ENCODE measurements around the gene PIANP. TPM values are rescaled to one million over a fixed set of nuclear protein-coding genes. Genes with fewer than 3 reads are reported as not detected.

Gene PIANP
- total and polyA plus RNA-seq, 10 of the 15 experiments (the other 5 are each of a cell fraction or from before 2014, with no cell fraction given): 0.08 to 0.12 (median 0.08) TPM; not detected in 7

GRCh38 chr12:6723607-6724408, 23.2 kb upstream of the PIANP start, which contains the start of gene COPS7A (continued):
- 0 out of 2 replicates have a peak, but pooled peaks have one; percentile 28 for TF ChIP-seq ZBTB11 (CRISPR knock-in tag; IDR thresholded peaks at IDR 0.05)
- peak; percentile 96 for TF ChIP-seq IKZF1 (conservative IDR thresholded peaks at IDR 0.05)
- no peak for TF ChIP-seq FOXK2 (IDR thresholded peaks at IDR 0.05)
- peak; percentile 86 for TF ChIP-seq ATF7 (IDR thresholded peaks at IDR 0.05; ENCODE audit: low read depth)
- peak; percentile 81 for TF ChIP-seq YY1 (IDR thresholded peaks at IDR 0.05; ENCODE audit: low read depth, low read length)
- no peak for TF ChIP-seq ZNF622 (IDR thresholded peaks at IDR 0.05)
- TF ChIP-seq TCF7 (IDR thresholded peaks at IDR 0.05; ENCODE audit: borderline replicate concordance): no peak
- no peak; the same call in 1 of the 2 replicates for TF ChIP-seq RB1 (IDR thresholded peaks at IDR 0.05; ENCODE audit: borderline replicate concordance)
- TF ChIP-seq ELK1 (IDR thresholded peaks at IDR 0.05; ENCODE audit: low read depth, low read length): peak; percentile 99
- TF ChIP-seq RFX5 (IDR thresholded peaks at IDR 0.05; ENCODE audit: low read depth, low read length): peak; percentile 56
- TF ChIP-seq CUX1 (IDR thresholded peaks at IDR 0.05; ENCODE audit: insufficient replicate concordance, low read depth, low read length): peak; percentile 92
- TF ChIP-seq RAD51 (IDR thresholded peaks at IDR 0.05): peak; percentile 98
- no peak for TF ChIP-seq REST (IDR thresholded peaks at IDR 0.05; ENCODE audit: low read depth, low read length)
- peak; percentile 62 to 93 for TF ChIP-seq EGR1 (IDR thresholded peaks at IDR 0.05; ENCODE audit: borderline replicate concordance in 1 of 2, low read depth in 2 of 2, low read length in 2 of 2)
- TF ChIP-seq STAT1 (conservative IDR thresholded peaks at IDR 0.05): no peak
- TF ChIP-seq IRF4 (IDR thresholded peaks at IDR 0.05; ENCODE audit: low read depth, low read length): no peak
